Measurements from ENCODE around the gene MTUS2. TPM values are rescaled to one million over a fixed set of nuclear protein-coding genes. Genes with fewer than 3 reads are reported as not detected.

Gene MTUS2
- total and polyA plus RNA-seq, 2 of the 8 experiments (the other 6 are each of a cell fraction or from before 2014, with no cell fraction given) = 0.18 to 0.80 TPM

GRCh38 chr13:29190298-29190697 is 370.2 kb downstream of the MTUS2 start (continued):
- TF ChIP-seq CHD7 (IDR thresholded peaks at IDR 0.05; ENCODE audit: insufficient replicate concordance, low read length) (no peak), RXRA (IDR thresholded peaks at IDR 0.05; ENCODE audit: insufficient read depth, low read depth, low read length) (no peak), SIN3A (conservative IDR thresholded peaks at IDR 0.05 in 1 of 2, IDR thresholded peaks at IDR 0.05 in 1 of 2; ENCODE audit: low read depth in 1 of 2, low read length in 2 of 2) (no peak), CTCF (IDR thresholded peaks at IDR 0.05; ENCODE audit: control extremely low read depth in 1 of 3, insufficient read depth in 1 of 3, low read depth in 1 of 3, low read length in 3 of 3) (no peak), ATF3 (IDR thresholded peaks at IDR 0.05; ENCODE audit: insufficient read depth, low read depth, low read length) (no peak), KDM5A (IDR thresholded peaks at IDR 0.05; ENCODE audit: low read length) (no peak), CHD2 (IDR thresholded peaks at IDR 0.05; ENCODE audit: low read length) (no peak), BCL11A (IDR thresholded peaks at IDR 0.05; ENCODE audit: low read depth in 2 of 2, low read length in 2 of 2) (no peak)
